Transverse colon (tissue), 3 donors: ENCODE measurements around the gene AKR1A1.
"Not testable (repeated sequence)": the region's sequence is repeated elsewhere in the genome, so short reads cannot be mapped to it uniquely, and the experiment has no call there.

Source experiments
- EP300 ChIP-seq: sonication (generic); formaldehyde crosslinking; IDR thresholded peaks from one replicate; pipeline ENCODE4 v1.6.1; 2017; ENCODE audit warnings: antibody characterized with exemption, low read depth
- POLR2A ChIP-seq: fragments of 450-650 bp; IDR thresholded peaks from one replicate; pipeline ENCODE4 v1.6.1; 2016; ENCODE audit warnings: antibody characterized with exemption, mild to moderate bottlenecking, moderate library complexity
- TF ChIP-seq, protein P1 (sequence below), 5 experiments: fragments of 200-600 bp in 3 of 5; fragments of 450-650 bp in 2 of 5; sonication (generic) in 3 of 5; IDR thresholded peaks; 1 replicate in 2 of 5; 2 replicates in 3 of 5; pipeline ENCODE4 v1.5.1; 2016 to 2017; ENCODE audit warnings: antibody characterized with exemption in 5 of 5, inconsistent platforms in 3 of 5, mild to moderate bottlenecking in 2 of 5, moderate library complexity in 1 of 5

GRCh38 chr1:45523975-45524374 is 26.7 kb upstream of the AKR1A1 start:
- TF ChIP-seq, protein P1, sequence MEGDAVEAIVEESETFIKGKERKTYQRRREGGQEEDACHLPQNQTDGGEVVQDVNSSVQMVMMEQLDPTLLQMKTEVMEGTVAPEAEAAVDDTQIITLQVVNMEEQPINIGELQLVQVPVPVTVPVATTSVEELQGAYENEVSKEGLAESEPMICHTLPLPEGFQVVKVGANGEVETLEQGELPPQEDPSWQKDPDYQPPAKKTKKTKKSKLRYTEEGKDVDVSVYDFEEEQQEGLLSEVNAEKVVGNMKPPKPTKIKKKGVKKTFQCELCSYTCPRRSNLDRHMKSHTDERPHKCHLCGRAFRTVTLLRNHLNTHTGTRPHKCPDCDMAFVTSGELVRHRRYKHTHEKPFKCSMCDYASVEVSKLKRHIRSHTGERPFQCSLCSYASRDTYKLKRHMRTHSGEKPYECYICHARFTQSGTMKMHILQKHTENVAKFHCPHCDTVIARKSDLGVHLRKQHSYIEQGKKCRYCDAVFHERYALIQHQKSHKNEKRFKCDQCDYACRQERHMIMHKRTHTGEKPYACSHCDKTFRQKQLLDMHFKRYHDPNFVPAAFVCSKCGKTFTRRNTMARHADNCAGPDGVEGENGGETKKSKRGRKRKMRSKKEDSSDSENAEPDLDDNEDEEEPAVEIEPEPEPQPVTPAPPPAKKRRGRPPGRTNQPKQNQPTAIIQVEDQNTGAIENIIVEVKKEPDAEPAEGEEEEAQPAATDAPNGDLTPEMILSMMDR (IDR thresholded peaks at IDR 0.05) = not testable (repeated sequence)
- TF ChIP-seq EP300, POLR2A: not testable (repeated sequence)
